GM19468 (cell line): ENCODE data around the gene ACVRL1.

Source experiments
- ATAC-seq: cut with Tn5 transposase; IDR thresholded peaks from one replicate; pipeline ENCODE4 v1.9.1; 2021; ENCODE audit warnings: mild to moderate bottlenecking, moderate library complexity, moderate number of reproducible peaks; ENCODE audit not compliant: unreplicated experiment; ENCODE audit errors: extremely low read depth

The ACVRL1 gene

GRCh38 chr12:51954561-51955361 lies 47.5 kb downstream of the ACVRL1 start:
- no peak for ATAC-seq

- ATAC-seq = no peak
Observed at GRCh38 chr12:51955702-51956101, 48.4 kb downstream of the ACVRL1 start.

- no peak for ATAC-seq
Observed at GRCh38 chr12:51958542-51958941, 51.2 kb downstream of the ACVRL1 start.

- ATAC-seq = no peak
Observed at GRCh38 chr12:51959211-51959610, 51.9 kb downstream of the ACVRL1 start.

- no peak for ATAC-seq
Observed at GRCh38 chr12:51959921-51960320, 52.6 kb downstream of the ACVRL1 start.

GRCh38 chr12:51960488-51960887 lies 53.2 kb downstream of the ACVRL1 start:
- no peak for ATAC-seq

- ATAC-seq = no peak
Observed at GRCh38 chr12:51960890-51961289, 53.6 kb downstream of the ACVRL1 start.

GRCh38 chr12:51961834-51962233 lies 54.5 kb downstream of the ACVRL1 start:
- ATAC-seq = no peak

GRCh38 chr12:51962737-51963136 lies 55.4 kb downstream of the ACVRL1 start:
- ATAC-seq = no peak

- no peak for ATAC-seq
Observed at GRCh38 chr12:51963477-51963876, 56.2 kb downstream of the ACVRL1 start.

- ATAC-seq = no peak
Observed at GRCh38 chr12:51969643-51970042, 62.3 kb downstream of the ACVRL1 start.

GRCh38 chr12:51970904-51971646 lies 63.8 kb downstream of the ACVRL1 start:
- ATAC-seq = peak; percentile 66

- no peak for ATAC-seq
Observed at GRCh38 chr12:51971679-51972421, 64.5 kb downstream of the ACVRL1 start.

GRCh38 chr12:51972422-51972812 lies 65.1 kb downstream of the ACVRL1 start:
- ATAC-seq = no peak

- ATAC-seq = no peak
Observed at GRCh38 chr12:51972849-51973273, 65.6 kb downstream of the ACVRL1 start.
